HG02870 (cell line): ENCODE data around the gene RGS5.
A peak's percentile ranks its signal among the peaks of the same experiment; 100 is the strongest.

Experiments
- ATAC-seq: cut with Tn5 transposase; IDR thresholded peaks from one replicate; pipeline ENCODE4 v1.9.1; 2021; ENCODE audit warnings: mild to moderate bottlenecking, moderate library complexity; ENCODE audit not compliant: unreplicated experiment

RGS5 gene

GRCh38 chr1:163182330-163182949, 20.3 kb downstream of the RGS5 start:
- no peak for ATAC-seq

GRCh38 chr1:163178628-163179027, 24.1 kb downstream of the RGS5 start:
- ATAC-seq = no peak

GRCh38 chr1:163176797-163177196, 25.9 kb downstream of the RGS5 start:
- no peak for ATAC-seq

- peak; percentile 47 for ATAC-seq
Observed at GRCh38 chr1:163174524-163175437, 27.9 kb downstream of the RGS5 start.

GRCh38 chr1:163173121-163173520, 29.6 kb downstream of the RGS5 start:
- ATAC-seq = no peak

- ATAC-seq = no peak
Observed at GRCh38 chr1:163172596-163172995, 30.1 kb downstream of the RGS5 start.

- ATAC-seq = no peak
Observed at GRCh38 chr1:163171826-163172225, 30.9 kb downstream of the RGS5 start.

GRCh38 chr1:163170975-163171676, 31.6 kb downstream of the RGS5 start:
- no peak for ATAC-seq

GRCh38 chr1:163170331-163170730, 32.4 kb downstream of the RGS5 start:
- ATAC-seq = no peak

- ATAC-seq = no peak
Observed at GRCh38 chr1:163169553-163169952, 33.2 kb downstream of the RGS5 start.

GRCh38 chr1:163168053-163168452, 34.7 kb downstream of the RGS5 start:
- no peak for ATAC-seq

- no peak for ATAC-seq
Observed at GRCh38 chr1:163166886-163167555, 35.7 kb downstream of the RGS5 start.

GRCh38 chr1:163165119-163165518, 37.6 kb downstream of the RGS5 start:
- ATAC-seq = no peak

GRCh38 chr1:163163881-163164582, 38.7 kb downstream of the RGS5 start:
- no peak for ATAC-seq

- ATAC-seq = no peak
Observed at GRCh38 chr1:163163163-163163562, 39.6 kb downstream of the RGS5 start.

GRCh38 chr1:163162381-163162914, 40.3 kb downstream of the RGS5 start:
- no peak for ATAC-seq

GRCh38 chr1:163161841-163162240, 40.9 kb downstream of the RGS5 start:
- no peak for ATAC-seq

- ATAC-seq = no peak
Observed at GRCh38 chr1:163161337-163161736, 41.4 kb downstream of the RGS5 start.

GRCh38 chr1:163155606-163156005, 47.1 kb downstream of the RGS5 start:
- no peak for ATAC-seq

- no peak for ATAC-seq
Observed at GRCh38 chr1:163148911-163149310, 53.8 kb downstream of the RGS5 start.
